AG10803 (cell line): ENCODE data around the gene BLM.

Experiments used
- DNase-seq: peaks from one replicate; pipeline ENCODE4 v3.0.0; 2010; ENCODE audit warnings: low read depth
- H3K4me3 ChIP-seq: 2 replicates; pipeline ENCODE4 v1.5.1; 2011; ENCODE audit warnings: mild to moderate bottlenecking, low read length, control low read depth
- TF ChIP-seq, protein P1 (sequence below): conservative IDR thresholded peaks from 2 replicates; pipeline ENCODE4 v1.5.1; 2011; ENCODE audit warnings: mild to moderate bottlenecking, low read length, control low read depth, inconsistent platforms

The BLM gene

DNA sequence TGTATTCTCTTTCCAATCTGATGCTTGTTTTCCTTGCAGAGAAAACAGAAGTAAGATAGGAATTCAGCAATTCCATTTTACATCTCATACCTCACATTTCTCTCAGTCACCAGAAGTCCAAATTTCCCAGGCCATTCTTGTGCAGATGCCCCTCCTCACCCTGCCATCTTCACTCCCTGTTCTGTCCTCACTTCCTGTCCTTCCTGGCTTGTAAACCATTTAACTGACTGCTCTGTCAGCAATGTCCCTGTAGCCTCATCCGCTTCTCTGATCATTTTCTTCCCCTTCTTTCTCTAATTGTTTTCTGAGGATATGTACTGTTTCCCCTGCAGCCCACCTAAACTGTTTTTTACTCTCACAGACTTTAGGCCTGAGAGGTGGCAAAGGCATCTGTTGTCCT lies 40.3 kb downstream of the BLM start:
- TF ChIP-seq, protein P1, sequence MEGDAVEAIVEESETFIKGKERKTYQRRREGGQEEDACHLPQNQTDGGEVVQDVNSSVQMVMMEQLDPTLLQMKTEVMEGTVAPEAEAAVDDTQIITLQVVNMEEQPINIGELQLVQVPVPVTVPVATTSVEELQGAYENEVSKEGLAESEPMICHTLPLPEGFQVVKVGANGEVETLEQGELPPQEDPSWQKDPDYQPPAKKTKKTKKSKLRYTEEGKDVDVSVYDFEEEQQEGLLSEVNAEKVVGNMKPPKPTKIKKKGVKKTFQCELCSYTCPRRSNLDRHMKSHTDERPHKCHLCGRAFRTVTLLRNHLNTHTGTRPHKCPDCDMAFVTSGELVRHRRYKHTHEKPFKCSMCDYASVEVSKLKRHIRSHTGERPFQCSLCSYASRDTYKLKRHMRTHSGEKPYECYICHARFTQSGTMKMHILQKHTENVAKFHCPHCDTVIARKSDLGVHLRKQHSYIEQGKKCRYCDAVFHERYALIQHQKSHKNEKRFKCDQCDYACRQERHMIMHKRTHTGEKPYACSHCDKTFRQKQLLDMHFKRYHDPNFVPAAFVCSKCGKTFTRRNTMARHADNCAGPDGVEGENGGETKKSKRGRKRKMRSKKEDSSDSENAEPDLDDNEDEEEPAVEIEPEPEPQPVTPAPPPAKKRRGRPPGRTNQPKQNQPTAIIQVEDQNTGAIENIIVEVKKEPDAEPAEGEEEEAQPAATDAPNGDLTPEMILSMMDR: no peak
- DNase-seq: no peak
- no peak overlapping the region for H3K4me3 ChIP-seq

DNA sequence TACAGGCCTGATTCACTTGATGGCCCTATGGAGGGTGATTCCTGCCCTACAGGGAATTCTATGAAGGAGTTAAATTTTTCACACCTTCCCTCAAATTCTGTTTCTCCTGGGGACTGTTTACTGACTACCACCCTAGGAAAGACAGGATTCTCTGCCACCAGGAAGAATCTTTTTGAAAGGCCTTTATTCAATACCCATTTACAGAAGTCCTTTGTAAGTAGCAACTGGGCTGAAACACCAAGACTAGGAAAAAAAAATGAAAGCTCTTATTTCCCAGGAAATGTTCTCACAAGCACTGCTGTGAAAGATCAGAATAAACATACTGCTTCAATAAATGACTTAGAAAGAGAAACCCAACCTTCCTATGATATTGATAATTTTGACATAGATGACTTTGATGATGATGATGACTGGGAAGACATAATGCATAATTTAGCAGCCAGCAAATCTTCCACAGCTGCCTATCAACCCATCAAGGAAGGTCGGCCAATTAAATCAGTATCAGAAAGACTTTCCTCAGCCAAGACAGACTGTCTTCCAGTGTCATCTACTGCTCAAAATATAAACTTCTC lies 43.6 kb downstream of the BLM start:
- no peak for DNase-seq
- no peak overlapping the region for H3K4me3 ChIP-seq
- TF ChIP-seq, protein P1: no peak

DNA sequence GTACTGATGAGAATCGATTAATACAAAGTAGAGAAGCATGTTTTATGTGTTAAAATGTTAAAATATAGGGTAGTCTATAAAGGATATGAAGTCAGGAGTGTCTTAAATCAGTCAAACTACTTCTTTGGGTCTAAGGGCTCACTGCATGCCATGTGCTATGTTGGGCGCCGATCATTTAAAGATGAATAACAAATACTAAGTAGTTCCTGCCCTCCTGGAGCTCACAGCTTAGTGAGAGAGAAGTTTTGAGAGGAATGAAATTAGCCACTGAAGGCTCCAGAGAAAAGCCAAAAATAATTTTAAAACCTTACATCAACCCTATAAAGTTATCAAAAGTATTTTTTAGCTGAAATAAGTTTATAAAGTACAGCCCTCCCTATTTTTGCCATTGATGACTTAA lies 44.5 kb downstream of the BLM start:
- no peak for DNase-seq
- H3K4me3 ChIP-seq: no peak overlapping the region; the same call in 1 of the 2 replicates
- TF ChIP-seq, protein P1: no peak

DNA sequence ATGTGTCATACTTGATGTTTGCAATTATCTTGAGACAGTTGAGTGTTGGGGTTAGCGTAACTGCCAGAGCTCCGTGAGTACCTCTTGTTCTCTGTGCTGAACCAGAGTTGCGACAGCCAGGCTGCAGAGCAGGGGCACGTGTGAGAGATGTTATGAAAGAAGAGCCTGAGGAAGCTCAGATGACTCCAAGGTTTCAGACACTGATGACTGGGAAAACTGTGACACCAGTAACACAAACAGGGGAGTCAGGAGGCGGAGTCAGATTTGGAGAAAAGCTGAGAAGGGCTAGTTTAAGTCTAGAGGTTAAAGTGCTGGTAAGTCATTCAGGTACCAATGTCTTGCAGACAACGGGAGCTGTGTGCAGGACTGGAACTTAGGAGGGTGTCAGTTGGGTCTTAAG lies 45.0 kb downstream of the BLM start:
- TF ChIP-seq, protein P1: no peak
- DNase-seq: peak; percentile 79
- 0 out of 2 replicates have a peak overlapping the region, but pooled peaks have one; percentile 7 for H3K4me3 ChIP-seq

DNA sequence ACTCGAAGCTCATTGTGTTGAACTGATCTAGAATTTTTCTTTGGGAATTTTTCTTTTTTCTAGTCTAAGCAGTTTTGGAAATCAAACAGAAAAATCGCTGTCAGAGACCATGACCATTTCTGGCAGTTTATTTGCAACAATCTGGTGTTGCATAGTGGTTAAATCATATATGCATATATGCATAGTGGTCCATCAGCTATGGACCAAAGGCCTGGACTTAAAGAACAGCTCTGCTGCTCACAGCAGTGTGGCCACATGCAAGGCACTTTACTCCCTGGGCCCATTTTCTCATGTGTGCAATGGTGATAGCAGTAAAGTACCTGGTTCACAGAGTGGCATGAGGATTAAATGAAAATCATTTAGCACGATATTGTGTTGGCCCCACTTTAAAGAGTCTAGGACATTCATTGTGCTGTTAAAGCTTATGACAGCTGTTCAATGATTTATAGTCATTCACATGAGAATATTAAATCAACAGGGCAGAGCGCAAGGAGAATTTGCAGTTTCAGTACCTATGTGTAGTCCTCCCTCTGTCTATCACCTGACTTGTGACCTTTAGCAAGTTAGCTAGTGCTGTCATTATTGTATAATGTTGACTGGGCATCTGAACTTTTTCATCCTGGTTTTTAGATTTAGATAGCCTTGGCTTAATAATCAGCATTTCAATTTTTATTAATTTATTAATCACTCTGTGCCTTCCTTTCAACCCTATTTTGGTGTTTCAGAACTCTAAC lies 46.4 kb downstream of the BLM start:
- H3K4me3 ChIP-seq: no peak overlapping the region
- TF ChIP-seq, protein P1: no peak
- no peak for DNase-seq

DNA sequence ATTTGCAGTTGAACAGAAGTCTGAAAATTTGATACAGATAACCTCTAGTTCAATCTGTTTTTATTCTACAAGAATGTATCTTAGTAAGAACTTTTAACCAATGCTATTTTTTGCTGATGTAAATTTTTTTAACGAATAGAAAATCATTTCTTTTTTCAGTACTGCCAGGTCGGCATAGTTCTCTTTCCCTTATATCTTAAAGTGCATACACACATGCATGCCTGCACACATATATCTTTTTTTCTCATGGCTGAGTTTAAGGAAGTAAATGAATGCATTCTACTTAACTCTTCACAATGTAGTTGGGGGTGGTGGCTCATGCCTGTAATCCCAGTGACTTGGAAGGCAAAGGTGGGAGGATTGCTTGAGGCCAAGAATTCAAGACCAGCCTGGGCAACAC lies 48.4 kb downstream of the BLM start:
- H3K4me3 ChIP-seq: no peak overlapping the region
- no peak for DNase-seq
- TF ChIP-seq, protein P1: no peak

DNA sequence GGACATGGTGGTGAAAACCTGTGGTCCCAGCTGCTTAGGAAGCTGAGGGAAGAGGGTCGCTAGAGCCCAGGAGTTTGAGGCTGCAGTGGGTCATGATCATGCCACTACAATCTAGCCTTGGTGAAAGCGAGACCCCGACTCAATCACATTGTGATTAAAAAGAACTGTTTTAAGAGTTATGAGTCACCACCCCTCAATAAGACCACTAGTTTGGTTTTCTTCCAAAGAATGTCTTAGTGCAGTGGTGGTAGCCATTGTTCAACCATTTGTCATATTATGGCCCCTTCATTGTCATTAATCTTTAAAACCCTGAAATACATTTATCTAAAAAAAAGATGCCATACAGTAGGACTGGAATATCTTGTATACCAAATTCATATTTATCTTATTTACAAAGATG lies 48.8 kb downstream of the BLM start:
- TF ChIP-seq, protein P1: no peak
- DNase-seq: no peak
- no peak overlapping the region for H3K4me3 ChIP-seq
